Urinary bladder (tissue), 4 donors: Measurements from ENCODE around the gene GATA6. TPM values are rescaled to one million over a fixed set of nuclear protein-coding genes. Genes with fewer than 3 reads are reported as not detected.

Source experiments
- DNase-seq: peaks from one replicate; pipeline ENCODE4 v3.0.0-alpha.2; 2015; ENCODE audit errors: extremely low spot score
- H3K27ac ChIP-seq: one replicate; pipeline ENCODE4 v1.5.1; 2013; ENCODE audit warnings: low read depth, mild to moderate bottlenecking, moderate library complexity
- H3K36me3 ChIP-seq: one replicate; pipeline ENCODE4 v1.6.1; 2013; ENCODE audit warnings: mild to moderate bottlenecking, moderate library complexity; ENCODE audit not compliant: insufficient read depth
- H3K4me1 ChIP-seq: one replicate; pipeline ENCODE4 v1.6.1; 2013; ENCODE audit warnings: mild to moderate bottlenecking, moderate library complexity; ENCODE audit not compliant: insufficient read depth
- H3K4me3 ChIP-seq: one replicate; pipeline ENCODE4 v1.5.1; 2013; ENCODE audit warnings: low read depth, low read length
- WGBS: extraction: QIAGEN DNeasy Blood & Tissue Kit; methylation state at CpG from one replicate; pipeline ENCODE4 v1.1.7; 2013; 5-methylcytosine and 5-hydroxymethylcytosine counted together
- polyA plus RNA-seq: library from polyadenylated mRNA; stranded (reverse); fragments of 200-250 nt; gene quantifications from one replicate; pipeline ENCODE4 v1.2.3, GENCODE V29; 2013
- small RNA-seq: library from RNA; depleted of rRNA; stranded (forward); fragments of <200 nt; gene quantifications from one replicate; pipeline ENCODE3, GENCODE V24; 2014
- total RNA-seq: library from RNA; depleted of rRNA; stranded (reverse); fragments of >200 nt; gene quantifications from one replicate; pipeline ENCODE4 v1.2.3, GENCODE V29; 2014
- donor health status: healthy with polysubstance abuse.
- donor health status: healthy.

Gene GATA6
- total and polyA plus RNA-seq, 2 donors: 40.1 to 42.0 TPM

DNA sequence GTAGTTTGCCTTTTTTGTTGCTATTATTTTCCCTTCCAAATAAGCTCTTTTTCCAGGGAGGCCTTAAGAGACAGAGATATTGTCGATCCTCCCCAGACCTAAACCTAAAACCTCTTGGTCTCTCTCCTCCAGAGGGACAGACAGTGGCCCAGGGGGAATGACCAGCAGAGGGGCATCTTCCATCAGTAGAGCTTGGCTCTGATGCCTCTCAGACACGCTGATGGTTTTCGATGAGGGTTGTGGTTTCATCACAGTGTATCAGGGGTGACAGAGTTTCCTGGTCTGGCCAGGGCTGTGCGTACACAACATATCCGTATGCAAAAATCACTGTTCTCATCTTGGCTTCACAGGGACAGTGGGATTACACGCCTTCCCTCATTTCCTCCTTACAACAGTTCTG, 68.6 kb downstream of the GATA6 start:
- no peak overlapping the region for H3K4me3 ChIP-seq
- no peak for DNase-seq
- H3K36me3 ChIP-seq: no peaks in the 10 kb centered on the region
- WGBS: 88% methylated on average over 6 of the region's 6 CpGs
- no peak overlapping the region for H3K27ac ChIP-seq
- H3K4me1 ChIP-seq: no peaks in the 10 kb centered on the region

DNA sequence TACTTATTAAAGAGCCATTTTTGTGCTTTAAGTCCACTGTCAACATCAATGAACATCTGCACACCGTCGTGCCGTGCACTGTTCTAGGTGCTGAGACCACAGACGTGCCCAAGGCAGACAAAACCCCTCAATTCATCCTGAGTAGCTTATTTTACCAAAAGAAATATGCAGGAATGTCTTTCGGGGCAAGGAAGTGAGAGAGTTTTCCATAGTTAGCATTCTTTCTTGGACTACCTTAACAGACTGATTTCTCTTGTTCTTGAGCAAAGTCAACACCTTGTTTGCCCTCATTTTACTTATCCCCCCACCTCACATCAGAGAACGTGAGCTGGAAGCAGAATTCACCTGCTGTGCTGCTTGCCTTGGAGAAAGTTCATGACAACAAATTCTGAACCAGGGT, 69.3 kb downstream of the GATA6 start:
- no peak overlapping the region for H3K4me3 ChIP-seq
- H3K27ac ChIP-seq: no peak overlapping the region
- WGBS: 94% methylated on average over 6 of the region's 6 CpGs
- no peaks in the 10 kb centered on the region for H3K36me3 ChIP-seq
- no peak for DNase-seq
- H3K4me1 ChIP-seq: no peaks in the 10 kb centered on the region

DNA sequence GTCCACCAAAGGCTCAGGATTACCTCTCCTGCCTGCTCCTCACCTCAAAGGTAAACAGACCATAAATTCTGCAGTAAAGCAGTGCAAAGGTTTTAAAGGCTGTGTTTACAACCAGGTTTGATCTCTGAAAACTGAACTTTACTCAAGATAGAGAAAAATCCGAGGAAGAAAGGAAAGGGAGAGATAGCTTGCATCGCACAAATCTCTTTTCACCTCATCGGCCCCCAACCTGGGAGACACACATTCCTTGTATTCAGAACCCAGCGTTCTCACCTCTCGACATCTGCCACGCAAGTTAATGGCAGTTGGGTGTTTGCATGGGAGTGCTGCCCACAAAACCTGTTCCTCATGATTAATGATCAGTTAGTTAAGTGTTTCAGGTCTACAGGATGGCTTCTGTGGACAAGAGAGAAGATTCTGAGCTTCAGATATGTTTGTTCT, 72.6 kb downstream of the GATA6 start:
- Histone ChIP-seq H3K36me3 (no peaks in the 10 kb centered on the region), H3K4me1 (no peaks in the 10 kb centered on the region), H3K4me3 (no peak overlapping the region), H3K27ac (no peak overlapping the region)
- peak; percentile 17 for DNase-seq
- WGBS: 72% methylated on average over 6 of the region's 6 CpGs

DNA sequence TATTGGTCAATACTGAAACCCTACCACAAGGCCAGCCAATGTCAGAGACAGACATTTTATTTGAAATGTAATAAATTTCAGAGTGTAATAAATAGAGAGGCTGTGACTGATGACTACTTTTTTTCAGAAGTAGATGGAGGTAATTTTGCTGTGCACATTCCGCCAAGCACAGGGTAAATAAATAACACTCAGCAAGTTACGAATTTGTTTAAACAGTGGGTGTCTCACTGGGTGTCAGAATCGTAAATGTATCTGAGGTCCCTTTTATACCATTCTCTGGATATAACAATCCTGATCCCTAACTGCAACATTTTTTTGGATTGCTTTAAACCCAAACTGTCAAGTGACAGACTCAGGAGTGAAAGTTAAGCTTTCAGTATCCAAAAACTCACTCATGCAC, 74.1 kb downstream of the GATA6 start:
- WGBS: 76% methylated on average over 3 of the region's 3 CpGs
- H3K4me1 ChIP-seq: no peaks in the 10 kb centered on the region
- no peak overlapping the region for H3K27ac ChIP-seq
- no peaks in the 10 kb centered on the region for H3K36me3 ChIP-seq
- DNase-seq: no peak
- H3K4me3 ChIP-seq: no peak overlapping the region

DNA sequence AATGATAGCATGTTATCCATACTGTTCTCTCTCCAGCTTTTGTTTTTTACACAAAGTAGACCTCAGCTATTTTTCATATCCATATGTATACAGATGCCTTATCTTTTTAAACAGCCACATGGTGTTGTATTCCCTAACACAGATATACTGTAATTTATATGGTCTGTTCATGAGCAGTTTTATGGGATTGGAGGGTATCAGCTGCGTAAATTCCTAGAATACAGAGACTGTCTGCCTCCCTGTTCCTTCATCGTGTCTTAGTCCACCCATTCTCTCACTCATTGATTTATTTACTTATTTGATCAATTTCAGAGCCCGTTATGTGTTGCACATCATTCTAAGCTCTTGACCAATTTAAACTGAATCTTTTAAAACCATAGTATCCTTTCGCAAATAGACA, 80.6 kb downstream of the GATA6 start:
- H3K36me3 ChIP-seq: no peaks in the 10 kb centered on the region
- WGBS: 68% methylated on average over 4 of the region's 4 CpGs
- no peak overlapping the region for H3K27ac ChIP-seq
- no peaks in the 10 kb centered on the region for H3K4me1 ChIP-seq
- H3K4me3 ChIP-seq: no peak overlapping the region
- DNase-seq: no peak

DNA sequence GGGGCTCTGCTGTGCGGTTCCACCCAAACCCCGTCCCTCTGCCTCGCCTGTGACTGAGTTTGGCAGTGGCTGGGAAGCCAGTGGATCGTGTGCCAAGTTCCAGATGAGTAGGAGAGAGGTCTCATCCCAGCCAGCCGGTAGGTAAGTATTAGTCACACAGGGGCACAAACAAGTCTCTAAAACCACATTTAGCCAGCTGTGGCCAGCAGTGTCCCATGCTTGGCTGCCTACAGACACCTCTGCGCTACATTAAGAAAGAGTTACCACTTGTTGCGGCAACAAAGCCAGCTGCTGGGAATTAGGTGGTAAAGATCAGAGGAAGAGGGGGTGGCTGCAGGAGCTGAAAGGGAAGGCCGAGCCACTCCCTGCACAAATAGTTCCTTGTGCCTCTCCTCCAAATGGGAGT, 81.2 kb downstream of the GATA6 start:
- Histone ChIP-seq H3K4me3 (no peak overlapping the region), H3K27ac (no peak overlapping the region), H3K4me1 (no peaks in the 10 kb centered on the region), H3K36me3 (no peaks in the 10 kb centered on the region)
- DNase-seq: no peak
- WGBS: 49% methylated on average over 8 of the region's 8 CpGs

Small RNA genes within 50 kb of the gene (small RNA-seq; reads per million reads assigned to genes)
- gene RNU6-702P (not detected), gene RNU6ATAC20P (not detected)

Other genes with a start within 250 kb of the GATA6 start
- not detected for gene CTAGE1, start 248.3 kb downstream of the GATA6 start, total RNA-seq
- gene CTAGE1, start 248.3 kb downstream of the GATA6 start, polyA plus RNA-seq: not detected